DOHH2 (cell line): ENCODE data around the gene ADAMTS2.

Experiments
- H3F3A ChIP-seq: fragments of 200-600 bp; sonication (generic), shearing (Covaris generic); 2 replicates; pipeline ENCODE4 v1.6.0; 2016; ENCODE audit warnings: antibody characterized with exemption, mild to moderate bottlenecking; ENCODE audit not compliant: control insufficient read depth, insufficient read depth
- H3K27ac ChIP-seq: fragments of 200-600 bp; sonication (generic); 2 replicates; pipeline ENCODE4 v1.5.1; 2014; ENCODE audit warnings: low read depth, mild to moderate bottlenecking, low read length, moderate library complexity
- H3K27me3 ChIP-seq: fragments of 200-600 bp; sonication (generic); 2 replicates; pipeline ENCODE4 v1.6.1; 2014; ENCODE audit warnings: mild to moderate bottlenecking, low read length, mixed read lengths; ENCODE audit not compliant: control insufficient read depth
- H3K36me3 ChIP-seq: fragments of 200-600 bp; sonication (generic); 2 replicates; pipeline ENCODE4 v1.6.1; 2014; ENCODE audit warnings: mild to moderate bottlenecking, low read length, moderate library complexity, mixed read lengths; ENCODE audit not compliant: control insufficient read depth
- H3K4me1 ChIP-seq: fragments of 200-600 bp; sonication (generic); 2 replicates; pipeline ENCODE4 v1.6.1; 2014; ENCODE audit warnings: mild to moderate bottlenecking, low read length, mixed read lengths; ENCODE audit not compliant: control insufficient read depth
- H3K4me2 ChIP-seq: fragments of 200-600 bp; sonication (generic); 2 replicates; pipeline ENCODE4 v1.6.0; 2014; ENCODE audit warnings: mild to moderate bottlenecking, low read length, moderate library complexity
- H3K4me3 ChIP-seq: fragments of 200-600 bp; sonication (generic); 2 replicates; pipeline ENCODE4 v1.5.1; 2014; ENCODE audit warnings: mild to moderate bottlenecking, low read length, mixed read lengths
- H3K79me2 ChIP-seq: fragments of 200-600 bp; sonication (generic); 2 replicates; pipeline ENCODE4 v1.6.1; 2014; ENCODE audit warnings: mild to moderate bottlenecking, low read length, mixed read lengths; ENCODE audit not compliant: control insufficient read depth
- H3K9me2 ChIP-seq: fragments of 200-600 bp; sonication (generic); replicated peaks from 2 replicates; pipeline ENCODE4 v1.6.1; 2014; ENCODE audit warnings: mild to moderate bottlenecking, low read length, mixed read lengths; ENCODE audit not compliant: control insufficient read depth
- H3K9me3 ChIP-seq: fragments of 200-600 bp; sonication (generic); 2 replicates; pipeline ENCODE4 v1.6.1; 2014; ENCODE audit warnings: antibody characterized with exemption, low read length, mixed read lengths; ENCODE audit not compliant: control insufficient read depth, insufficient read depth
- H4K20me1 ChIP-seq: fragments of 200-600 bp; sonication (generic); 2 replicates; pipeline ENCODE4 v1.6.0; 2014; ENCODE audit warnings: low read depth, mild to moderate bottlenecking, antibody characterized with exemption, low read length, moderate library complexity; ENCODE audit not compliant: control insufficient read depth, insufficient read depth
- CTCF ChIP-seq: fragments of 200-600 bp; sonication (generic); IDR thresholded peaks from one replicate; pipeline ENCODE4 v1.5.1; 2014; ENCODE audit warnings: antibody characterized with exemption, mild to moderate bottlenecking, low read depth, low read length; ENCODE audit not compliant: poor library complexity, severe bottlenecking
- EZH2phosphoT487 ChIP-seq: fragments of 200-600 bp; sonication (generic); IDR thresholded peaks from 2 replicates; pipeline ENCODE4 v1.6.1; 2017; ENCODE audit warnings: borderline replicate concordance, mild to moderate bottlenecking, antibody characterized with exemption, low read length, moderate library complexity, mixed read lengths

Gene ADAMTS2

GRCh38 chr5:179346401-179346800 lies 1.1 kb upstream of the ADAMTS2 start:
- H3K79me2 ChIP-seq = no peaks in the 10 kb centered on the region
- H3K4me1 ChIP-seq = no peaks in the 10 kb centered on the region
- no peak overlapping the region for H3K4me3 ChIP-seq
- H3K36me3 ChIP-seq = no peaks in the 10 kb centered on the region
- H3K4me2 ChIP-seq = no peak overlapping the region
- H3F3A ChIP-seq = no peaks in the 10 kb centered on the region
- no peaks in the 10 kb centered on the region for H3K9me3 ChIP-seq
- H3K27me3 ChIP-seq = no peaks in the 10 kb centered on the region
- H4K20me1 ChIP-seq = no peaks in the 10 kb centered on the region
- H3K27ac ChIP-seq = no peak overlapping the region
- TF ChIP-seq EZH2phosphoT487 = no peak
- no peak for TF ChIP-seq CTCF
- no peaks in the 10 kb centered on the region for H3K9me2 ChIP-seq

- Histone ChIP-seq H3K27me3 (no peaks in the 10 kb centered on the region), H3K4me1 (no peaks in the 10 kb centered on the region), H3K4me2 (no peak overlapping the region), H3K9me2 (no peaks in the 10 kb centered on the region), H3K79me2 (no peaks in the 10 kb centered on the region), H3K36me3 (no peaks in the 10 kb centered on the region), H3K4me3 (no peak overlapping the region), H4K20me1 (no peaks in the 10 kb centered on the region), H3K27ac (no peak overlapping the region), H3K9me3 (no peaks in the 10 kb centered on the region), H3F3A (no peaks in the 10 kb centered on the region)
- TF ChIP-seq CTCF (no peak), EZH2phosphoT487 (no peak)
These were observed 153 bp downstream of the ADAMTS2 start for GRCh38 chr5:179345183-179345432.

- Histone ChIP-seq H3K4me3 (no peak overlapping the region), H3K36me3 (no peaks in the 10 kb centered on the region), H3K9me3 (no peaks in the 10 kb centered on the region), H3K4me2 (no peak overlapping the region), H3K79me2 (no peaks in the 10 kb centered on the region), H4K20me1 (no peaks in the 10 kb centered on the region), H3F3A (no peaks in the 10 kb centered on the region), H3K27ac (no peak overlapping the region), H3K9me2 (no peaks in the 10 kb centered on the region), H3K27me3 (no peaks in the 10 kb centered on the region), H3K4me1 (no peaks in the 10 kb centered on the region)
- TF ChIP-seq CTCF (no peak), EZH2phosphoT487 (no peak)
These were observed 654 bp downstream of the ADAMTS2 start for GRCh38 chr5:179344431-179345182.
